GOT3 (cell line): Measurements from ENCODE around the gene ZNF692.
A peak's percentile ranks its signal among the peaks of the same experiment; 100 is the strongest.

Experiments
- DNase-seq: peaks from one replicate; lab custom pipeline; 2025; ENCODE audit warnings: mixed read lengths; lab: John Stamatoyannopoulos, UW

The ZNF692 gene

DNA sequence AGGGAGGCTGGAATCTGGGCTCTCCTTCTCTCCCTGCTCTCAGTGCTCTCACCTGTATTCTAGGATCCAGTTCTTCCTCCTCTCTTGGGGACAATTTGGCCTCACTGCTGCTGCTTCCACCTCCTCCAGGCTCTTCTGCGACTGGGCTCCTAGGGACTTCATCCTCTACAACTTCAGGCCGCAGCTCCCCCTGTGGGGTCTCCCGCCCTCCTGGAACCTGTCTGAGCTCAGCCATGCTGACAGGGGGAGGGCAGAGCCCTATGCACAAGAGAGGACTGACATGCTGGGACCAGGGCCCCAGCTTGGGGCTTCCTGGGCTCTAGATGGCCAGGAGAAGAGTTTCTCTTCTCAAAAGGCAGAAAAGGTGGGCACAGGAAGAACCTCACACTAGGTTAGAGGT, 34.2 kb downstream of the ZNF692 start:
- DNase-seq, result no peak

- no peak for DNase-seq
Observed at GRCh38 chr1:248824301-248824700, 34.6 kb downstream of the ZNF692 start.

GRCh38 chr1:248823517-248824001, 35.3 kb downstream of the ZNF692 start:
- peak; percentile 38 for DNase-seq

DNA sequence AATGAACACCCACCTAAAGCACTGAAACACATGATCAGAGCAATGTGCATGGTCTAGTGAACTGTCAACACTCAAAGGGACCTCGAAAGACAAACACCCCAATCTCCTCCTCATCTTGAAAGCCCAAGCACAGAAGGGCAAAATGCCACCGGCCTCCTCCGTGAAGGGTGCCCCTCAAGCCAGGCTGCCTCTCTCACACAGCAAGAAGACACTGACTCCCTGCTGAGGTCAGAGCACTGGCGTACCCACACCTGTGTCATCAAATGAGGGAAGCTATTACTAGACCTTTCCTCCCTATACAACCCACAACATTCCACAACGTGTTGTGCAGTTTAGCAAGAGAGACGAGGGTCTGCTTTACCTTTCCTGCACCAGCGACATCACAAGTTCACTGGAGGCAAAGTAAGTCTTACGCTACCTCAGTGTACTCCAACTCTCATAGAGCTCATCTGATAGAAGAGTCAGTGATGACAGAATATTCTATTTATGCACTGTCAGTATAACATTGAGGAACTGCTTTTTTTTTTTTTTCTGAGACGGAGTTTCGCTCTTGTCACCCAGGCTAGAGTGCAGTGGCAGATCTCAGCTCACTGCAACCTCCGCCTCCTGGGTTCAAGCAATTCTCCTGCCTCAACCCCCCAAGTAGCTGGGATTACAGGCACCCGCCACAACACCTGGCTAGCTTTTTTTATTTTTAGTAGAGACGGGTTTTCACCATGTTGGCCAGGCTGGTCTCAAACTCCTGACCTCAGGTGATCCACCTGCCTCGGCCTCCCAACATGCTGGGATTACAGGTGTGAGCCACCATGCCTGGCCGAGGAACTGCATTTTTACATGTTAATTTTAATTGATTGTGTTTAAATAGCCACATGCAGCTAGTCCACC, 36.5 kb downstream of the ZNF692 start:
- DNase-seq, result no peak

GRCh38 chr1:248821641-248822040, 37.2 kb downstream of the ZNF692 start:
- no peak for DNase-seq

- DNase-seq, result no peak
Observed at GRCh38 chr1:248821101-248821500, 37.8 kb downstream of the ZNF692 start.

GRCh38 chr1:248820041-248820585, 38.8 kb downstream of the ZNF692 start:
- DNase-seq, result no peak

DNA sequence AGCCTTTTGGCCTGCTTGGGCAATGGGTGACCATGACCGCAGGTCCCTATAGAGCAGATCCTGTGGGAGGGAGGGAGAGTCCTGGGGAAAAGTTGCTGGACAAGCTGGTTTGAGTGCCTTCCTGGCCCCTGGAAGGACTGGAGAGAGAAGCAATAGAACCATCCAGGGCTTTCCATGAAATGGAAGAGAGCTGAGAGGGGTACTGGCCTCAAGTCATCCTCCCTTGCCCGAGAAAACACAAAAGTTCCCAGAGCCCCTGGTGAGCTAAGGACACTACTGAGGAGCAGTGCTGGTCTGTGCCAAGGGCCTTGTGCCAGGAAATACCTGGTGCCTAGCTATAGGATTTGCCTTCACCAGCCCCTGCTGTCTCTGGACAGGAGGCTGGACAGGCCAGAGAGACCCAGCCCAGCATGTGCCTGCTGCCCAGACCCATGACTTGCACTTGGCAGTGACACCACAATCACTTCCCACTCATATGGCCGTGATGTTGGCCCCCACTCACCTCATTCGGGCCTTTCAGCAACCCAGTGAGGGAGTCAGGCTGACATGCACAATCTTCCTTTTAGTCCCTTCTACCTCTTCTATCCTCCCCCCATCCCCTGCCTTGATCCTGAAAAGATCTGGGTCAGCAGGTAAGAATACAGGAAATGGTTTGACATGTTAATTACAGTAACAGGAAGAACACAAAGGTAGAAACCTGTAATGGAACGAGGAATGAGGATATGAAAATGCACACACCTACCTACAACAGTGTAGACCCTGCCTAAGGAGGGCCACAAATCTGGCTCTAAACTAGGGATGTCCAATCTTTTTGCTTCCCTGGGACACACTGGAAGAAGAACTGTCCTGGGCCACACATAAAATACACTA, 40.1 kb downstream of the ZNF692 start:
- DNase-seq, result no peak

GRCh38 chr1:248817065-248817464, 41.8 kb downstream of the ZNF692 start:
- no peak for DNase-seq

DNA sequence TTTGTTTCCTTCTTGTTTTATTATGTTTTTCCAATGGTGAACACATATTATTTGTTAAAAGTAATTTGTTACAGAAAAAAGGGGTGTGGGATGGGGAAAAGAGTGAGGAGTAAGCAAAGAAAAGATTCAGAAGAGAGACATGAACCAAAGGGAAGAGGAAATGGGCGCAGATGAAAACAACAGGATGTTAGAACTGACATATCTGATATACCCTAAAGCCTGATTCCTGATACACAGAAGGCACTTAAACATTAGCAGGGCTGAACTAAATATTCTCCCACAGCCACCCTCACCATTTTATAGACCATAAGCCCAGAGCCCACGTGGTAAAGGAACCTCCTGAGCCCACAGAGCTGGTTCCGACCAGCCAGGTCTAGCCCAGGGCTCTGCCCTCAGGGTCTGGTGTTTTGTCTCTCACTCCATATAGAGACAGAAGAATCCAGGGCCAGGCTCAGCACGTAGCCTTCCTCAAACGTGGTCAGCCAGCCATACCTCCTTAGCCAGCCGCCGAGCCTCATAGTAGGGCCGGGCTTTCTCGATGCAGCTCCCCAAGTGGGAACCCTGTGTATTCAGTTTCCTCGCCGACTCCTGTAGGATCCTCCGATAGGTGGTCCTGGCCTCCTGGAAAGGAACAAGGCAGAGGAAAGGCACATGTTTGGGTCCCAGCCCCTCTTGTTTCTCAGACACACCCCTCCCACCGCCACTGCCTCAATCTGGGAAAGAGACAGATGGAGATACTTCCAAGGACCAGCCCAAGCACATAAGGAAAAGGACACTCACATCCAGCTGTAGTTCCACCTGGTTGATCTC, 42.6 kb downstream of the ZNF692 start:
- no peak for DNase-seq

DNA sequence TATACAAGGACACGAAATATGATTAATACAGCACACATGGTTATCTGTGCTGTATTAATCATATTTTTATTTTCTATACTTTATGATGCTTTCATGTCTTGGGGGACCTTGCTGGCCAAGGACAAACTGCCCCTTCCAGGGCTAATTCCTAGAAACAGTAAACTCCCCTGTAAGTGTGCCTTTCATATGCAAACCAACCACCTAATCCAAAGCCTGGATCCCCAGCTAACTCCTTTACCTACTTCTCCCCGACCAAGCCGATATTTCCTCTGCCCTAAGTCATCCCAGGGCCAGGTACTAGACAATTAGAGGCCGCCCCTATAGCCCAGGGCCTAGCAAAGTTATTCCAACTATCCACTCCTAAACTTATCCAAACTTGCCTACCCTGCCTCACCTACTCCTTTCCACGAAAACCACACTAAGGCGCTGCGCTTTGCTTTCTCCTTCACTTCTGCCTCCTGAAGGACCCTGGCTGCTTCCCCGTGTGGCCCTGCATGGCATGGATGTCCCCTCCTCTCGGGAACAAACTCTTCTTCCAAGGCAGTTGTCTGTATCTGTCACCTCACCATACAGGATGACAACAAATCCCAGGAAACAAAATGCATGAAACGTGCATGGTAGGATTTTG, 43.4 kb downstream of the ZNF692 start:
- DNase-seq, result no peak

DNA sequence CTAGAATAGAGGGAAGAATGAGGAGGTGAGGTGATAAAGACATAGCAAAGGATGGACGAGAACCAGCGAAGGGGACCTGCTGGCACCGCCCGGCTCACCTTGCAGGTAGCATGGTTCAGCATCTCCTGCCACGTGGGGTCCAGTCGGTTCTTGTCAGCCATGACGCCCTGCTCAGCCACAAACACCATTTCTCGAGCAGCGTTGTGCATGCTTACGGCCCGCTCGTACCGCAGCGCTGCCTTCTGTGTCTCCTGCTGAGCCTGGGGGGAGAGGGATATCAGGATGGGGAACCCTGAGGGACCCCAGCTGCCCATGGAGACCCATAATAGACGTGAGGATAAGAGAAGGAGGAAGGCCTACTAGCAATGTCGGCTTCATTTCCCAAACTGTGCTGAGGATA, 44.5 kb downstream of the ZNF692 start:
- no peak for DNase-seq

DNA sequence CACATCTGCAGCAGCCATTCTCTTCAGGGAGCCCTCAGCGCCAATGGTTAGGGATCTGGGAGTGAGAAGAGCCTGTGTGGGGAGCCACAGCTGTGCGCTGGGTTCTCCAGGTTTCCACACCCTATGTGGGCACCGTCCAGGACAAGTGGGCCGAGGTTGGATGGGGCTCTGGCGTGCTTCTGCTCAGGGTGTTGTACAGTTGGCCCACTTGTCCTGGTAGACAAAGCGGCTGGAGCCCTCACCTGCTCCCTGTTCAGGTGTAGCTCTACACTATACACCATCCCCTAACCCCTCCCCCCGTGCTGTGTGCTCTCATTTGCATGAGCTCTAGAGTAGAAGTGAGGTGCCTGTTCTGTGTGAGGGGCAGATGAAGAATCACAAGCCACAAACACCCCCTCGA, 45.3 kb downstream of the ZNF692 start:
- no peak for DNase-seq

DNA sequence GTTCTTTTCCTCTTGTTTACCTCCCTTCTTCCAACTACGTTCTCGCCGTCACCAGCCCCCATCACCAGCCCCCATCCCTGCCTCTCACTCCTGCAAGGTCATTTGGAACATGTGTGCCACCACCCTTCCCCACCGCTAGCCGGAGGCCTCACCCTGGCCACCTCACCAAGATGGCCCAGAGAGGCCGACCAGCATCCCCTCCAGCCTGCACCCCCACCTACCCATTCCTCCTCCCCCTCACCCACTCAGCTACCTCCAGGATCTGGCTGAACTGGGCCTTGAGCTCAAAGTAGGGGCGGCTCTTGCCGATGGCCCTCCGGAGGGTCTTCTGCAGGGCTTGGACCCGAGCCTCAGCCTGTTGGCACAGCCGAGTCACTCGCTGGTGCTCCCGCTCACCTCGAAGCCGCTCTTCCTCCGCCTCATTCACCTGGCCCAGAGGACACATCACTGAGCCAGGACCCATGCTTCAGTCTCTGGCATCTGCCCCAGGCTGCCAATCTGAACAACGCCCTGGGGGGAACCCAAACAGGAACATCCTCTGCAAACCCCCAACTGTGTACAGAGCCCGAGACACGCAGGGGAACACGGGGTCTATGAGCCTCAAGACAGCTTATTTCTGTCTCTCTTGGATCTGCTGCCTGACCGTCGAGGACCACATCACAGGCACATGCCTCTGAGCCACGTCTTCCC, 46.0 kb downstream of the ZNF692 start:
- no peak for DNase-seq

DNA sequence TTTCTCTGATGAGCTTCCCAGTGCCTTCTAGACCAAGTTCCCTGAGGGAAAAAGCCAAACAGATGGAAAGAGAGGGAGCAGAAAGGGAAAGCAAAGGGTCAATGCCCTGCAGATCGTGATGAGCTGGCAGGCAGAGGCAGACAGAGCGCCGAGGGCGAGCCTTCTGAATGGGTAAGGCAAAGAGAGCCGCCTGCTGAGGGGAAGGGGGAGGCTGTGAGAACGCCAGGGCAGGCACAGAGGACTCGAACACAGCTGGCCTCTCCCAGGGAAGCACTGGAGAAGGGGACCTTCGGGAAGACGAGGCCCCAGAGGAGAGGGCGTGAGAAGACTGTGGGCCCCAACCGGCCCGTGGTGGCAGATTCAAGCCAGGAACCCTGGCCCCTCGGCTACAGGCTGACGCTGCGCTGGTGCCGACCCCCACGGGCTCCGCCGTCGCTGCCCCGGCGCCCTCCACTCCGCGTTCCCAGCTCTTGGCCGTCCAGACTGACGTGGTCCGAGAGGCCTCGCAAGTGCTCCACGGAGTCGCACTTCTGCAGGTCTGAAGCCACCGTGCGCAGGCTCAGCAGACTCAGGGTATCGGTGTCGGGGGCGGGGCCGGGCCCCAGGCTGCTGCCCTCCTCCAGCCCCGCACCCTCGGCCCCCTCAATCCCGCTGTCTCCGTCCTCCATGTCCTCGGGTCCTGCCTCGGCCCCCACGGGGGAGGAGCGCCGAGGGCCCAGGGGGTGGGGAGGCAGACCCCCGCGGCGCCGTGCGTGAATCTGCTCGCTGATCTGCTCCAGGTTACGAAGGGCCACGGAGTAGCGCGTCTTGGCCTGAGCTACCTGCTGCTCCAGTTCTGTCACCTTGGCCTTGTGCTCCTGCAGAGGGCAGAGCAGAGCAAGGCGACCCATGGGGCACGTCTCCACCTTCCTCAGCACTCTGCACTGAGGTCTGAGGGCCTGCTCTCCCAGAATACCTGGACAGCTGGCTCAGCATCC, 47.1 kb downstream of the ZNF692 start:
- DNase-seq, result no peak

- no peak for DNase-seq
Observed at GRCh38 chr1:248810727-248811513, 48.0 kb downstream of the ZNF692 start.

DNA sequence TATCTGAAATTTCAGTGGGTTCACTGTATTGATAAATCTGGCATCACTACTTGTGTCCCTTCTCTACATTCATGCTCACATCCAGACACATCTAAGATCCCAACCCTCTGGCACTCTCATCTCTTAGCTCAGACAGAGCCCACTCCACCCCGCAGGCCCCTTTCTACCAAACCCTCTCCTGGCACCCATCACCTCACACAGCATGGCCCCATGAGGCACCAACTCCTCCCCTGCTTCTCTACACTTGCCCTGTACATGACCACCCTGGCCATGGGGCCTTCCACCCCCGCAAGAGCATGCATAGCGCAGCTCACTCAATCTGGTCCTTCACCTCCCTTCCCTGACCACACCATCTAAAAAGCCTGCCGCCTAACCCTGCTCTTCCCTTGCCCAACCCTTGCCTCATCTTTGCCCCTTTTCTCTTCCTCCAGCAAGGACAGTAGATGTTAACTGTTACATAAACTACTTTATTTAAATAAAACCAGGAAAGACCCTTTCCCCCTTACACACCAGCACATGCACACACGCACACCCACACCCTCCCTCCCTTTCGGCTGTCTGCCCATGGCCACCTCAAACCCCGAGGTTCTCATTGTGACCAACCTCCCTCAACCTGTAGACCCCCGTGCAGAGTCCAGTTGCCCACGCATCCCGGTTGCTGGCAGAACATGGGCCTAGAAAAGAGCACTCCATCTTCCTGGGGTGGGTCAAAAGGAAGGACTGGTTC, 48.7 kb downstream of the ZNF692 start:
- no peak for DNase-seq

- no peak for DNase-seq
Observed at GRCh38 chr1:248808876-248809275, 50.0 kb downstream of the ZNF692 start.
